HCT116 (cell line): ENCODE measurements around the gene STOX2.

Experiments used
- ATF3 ChIP-seq: IDR thresholded peaks from 2 replicates; pipeline ENCODE4 v1.6.1; 2012
- MAX ChIP-seq: IDR thresholded peaks from 2 replicates; pipeline ENCODE4 v1.6.1; 2012

- no peak for TF ChIP-seq MAX
- TF ChIP-seq ATF3: no peak
These were observed 31.7 kb downstream of the STOX2 start for GRCh38 chr4:183936574-183937345.
